CD4-positive, alpha-beta T cell treated with Interleukin-17A for 1 hour (primary cell): Measurements from ENCODE around the gene PNPLA7.
"Not testable (repeated sequence)": the region's sequence is repeated elsewhere in the genome, so short reads cannot be mapped to it uniquely, and the experiment has no call there.

Source experiments
- DNase-seq: peaks from one replicate; pipeline ENCODE4 v3.0.0-alpha.2; 2020

PNPLA7 gene

DNA sequence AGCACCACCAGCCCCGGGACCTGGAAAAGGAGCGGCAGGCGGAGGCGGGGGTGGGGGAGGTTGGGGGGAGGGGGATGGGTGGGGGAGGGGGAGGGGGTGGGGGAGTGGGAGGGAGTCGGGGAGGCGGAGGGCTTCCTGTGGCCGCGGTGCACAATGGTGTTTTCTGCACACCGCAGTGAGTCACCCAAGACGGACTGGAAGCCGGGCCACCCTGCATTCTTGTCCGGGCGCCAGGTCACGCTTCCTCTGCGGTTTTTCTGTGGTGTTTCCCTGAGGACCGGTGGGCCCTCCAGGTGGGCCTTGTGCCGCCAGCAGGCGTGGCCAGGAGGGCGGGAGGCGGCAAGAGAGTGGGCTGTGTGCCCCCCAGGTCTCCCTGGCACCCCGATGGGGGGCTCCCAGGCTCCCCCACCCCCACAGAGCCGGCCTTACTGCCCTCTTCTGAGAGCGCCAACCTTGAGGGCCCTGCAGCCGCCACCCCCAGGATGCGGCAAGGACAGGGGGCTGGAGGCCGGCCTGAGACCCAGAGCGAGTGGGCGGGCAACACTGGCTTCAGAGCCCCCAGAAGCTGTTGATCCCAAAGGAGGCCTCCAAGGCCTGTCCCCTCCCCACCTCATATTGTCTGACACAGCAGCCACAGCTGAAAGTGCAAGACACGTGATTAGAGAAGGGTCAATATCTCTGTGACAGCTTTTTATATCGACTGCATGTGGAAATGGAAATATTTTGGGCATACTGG is 138.4 kb downstream of the PNPLA7 start:
- DNase-seq: peak; percentile 48

DNA sequence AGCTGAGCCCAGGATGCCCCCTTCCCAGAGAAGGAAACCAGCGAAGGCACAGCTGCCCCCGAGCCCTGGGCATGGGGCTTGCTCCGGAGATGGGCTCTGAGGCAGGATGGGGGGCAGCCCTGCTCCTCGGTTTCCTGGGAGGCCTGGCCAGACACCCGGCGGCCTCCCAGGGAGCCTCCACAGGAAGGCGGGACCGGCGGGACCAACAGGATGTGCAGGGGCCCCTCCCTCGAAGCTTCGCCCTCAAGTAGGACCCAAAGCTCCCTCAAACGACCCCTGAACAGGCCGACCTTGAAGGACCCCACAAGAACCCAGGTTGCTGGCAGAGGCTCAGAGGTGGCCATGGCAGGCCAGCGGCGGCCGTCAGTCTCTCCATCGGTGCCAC is 138.9 kb downstream of the PNPLA7 start:
- DNase-seq: no peak

DNA sequence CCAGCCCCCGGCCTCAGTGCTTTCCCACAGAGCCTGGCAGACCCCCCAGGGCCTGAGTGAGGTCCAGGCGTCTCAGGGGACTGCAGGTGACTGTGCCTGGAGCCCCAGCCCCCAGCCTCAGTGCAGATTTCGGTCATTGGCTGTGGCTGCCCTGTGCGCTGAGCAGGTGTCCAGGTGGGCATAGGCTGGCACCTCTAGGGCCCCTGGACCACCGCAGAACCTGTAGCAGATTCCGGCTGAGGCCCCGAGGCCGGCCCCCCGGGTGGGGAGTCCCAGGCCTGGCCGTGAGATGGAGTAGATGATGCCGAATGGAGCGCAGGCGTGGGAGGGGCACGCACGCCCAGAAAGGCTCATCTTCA is 139.3 kb downstream of the PNPLA7 start:
- DNase-seq: no peak

DNA sequence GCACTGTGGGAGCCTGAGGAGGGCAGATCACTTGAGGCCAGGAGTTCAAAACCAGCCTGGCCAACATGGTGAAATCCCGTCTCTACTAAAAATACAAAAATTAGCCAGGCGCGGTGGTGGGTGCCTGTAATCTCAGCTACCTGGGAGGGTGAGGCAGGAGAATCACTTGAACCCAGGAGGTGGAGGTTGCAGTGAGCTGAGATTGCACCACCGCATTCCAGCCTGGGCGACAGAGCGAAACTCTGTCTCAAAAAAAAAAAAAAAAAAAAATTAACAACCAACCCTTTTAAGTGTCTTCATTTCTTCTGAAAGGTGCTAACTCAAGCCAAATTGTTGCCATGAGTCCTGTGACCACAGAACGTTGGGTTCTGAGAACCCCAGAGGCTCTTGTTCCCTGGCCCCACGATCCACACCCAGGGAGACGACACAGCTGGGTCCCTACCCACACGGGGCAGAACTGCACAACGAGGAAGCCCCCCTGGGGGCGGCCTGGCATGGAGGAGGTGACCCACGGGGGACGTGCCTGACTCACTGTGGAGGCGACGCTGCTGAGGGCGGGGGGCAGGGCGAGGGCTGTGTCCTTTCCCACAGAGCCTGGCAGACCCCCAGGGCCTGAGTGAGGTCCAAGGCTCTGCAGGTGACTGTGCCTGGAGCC is 139.8 kb downstream of the PNPLA7 start:
- not testable (repeated sequence) for DNase-seq
